ENCODE results near the gene CACNA1D. TPM values are rescaled to one million over a fixed set of nuclear protein-coding genes. Genes with fewer than 3 reads are reported as not detected.

CACNA1D gene
- total RNA-seq, 1 donor from 2014 or later: 1.5 TPM

- no peak for DNase-seq (ENCODE audit: low read depth)
These were observed 83.1 kb downstream of the CACNA1D start for GRCh38 chr3:53577506-53577905.

- no peak for DNase-seq (ENCODE audit: low read depth)
These were observed 85.2 kb downstream of the CACNA1D start for GRCh38 chr3:53579636-53580035.

GRCh38 chr3:53581671-53582070 lies 87.3 kb downstream of the CACNA1D start:
- DNase-seq (ENCODE audit: low read depth): peak; percentile 33

GRCh38 chr3:53583161-53583690 lies 88.8 kb downstream of the CACNA1D start:
- DNase-seq (ENCODE audit: low read depth): no peak

GRCh38 chr3:53585049-53585448 lies 90.6 kb downstream of the CACNA1D start:
- DNase-seq (ENCODE audit: low read depth): no peak

GRCh38 chr3:53585627-53586026 lies 91.2 kb downstream of the CACNA1D start:
- DNase-seq (ENCODE audit: low read depth): no peak

- peak; percentile 42 for DNase-seq (ENCODE audit: low read depth)
These were observed 93.7 kb downstream of the CACNA1D start for GRCh38 chr3:53588122-53588521.

- no peak for DNase-seq (ENCODE audit: low read depth)
These were observed 94.8 kb downstream of the CACNA1D start for GRCh38 chr3:53589201-53589600.

GRCh38 chr3:53589806-53590205 lies 95.4 kb downstream of the CACNA1D start:
- no peak for DNase-seq (ENCODE audit: low read depth)

- no peak for DNase-seq (ENCODE audit: low read depth)
These were observed 96.2 kb downstream of the CACNA1D start for GRCh38 chr3:53590606-53591005.

- no peak for DNase-seq (ENCODE audit: low read depth)
These were observed 97.2 kb downstream of the CACNA1D start for GRCh38 chr3:53591646-53592045.

GRCh38 chr3:53592862-53593261 lies 98.5 kb downstream of the CACNA1D start:
- DNase-seq (ENCODE audit: low read depth): no peak

GRCh38 chr3:53593611-53594010 lies 99.2 kb downstream of the CACNA1D start:
- DNase-seq (ENCODE audit: low read depth): no peak

- DNase-seq (ENCODE audit: low read depth): no peak
These were observed 99.9 kb downstream of the CACNA1D start for GRCh38 chr3:53594276-53594675.

- no peak for DNase-seq (ENCODE audit: low read depth)
These were observed 101.2 kb downstream of the CACNA1D start for GRCh38 chr3:53595660-53596059.

- no peak for DNase-seq (ENCODE audit: low read depth)
These were observed 102.9 kb downstream of the CACNA1D start for GRCh38 chr3:53597136-53597915.

- peak; percentile 55 for DNase-seq (ENCODE audit: low read depth)
These were observed 105.4 kb downstream of the CACNA1D start for GRCh38 chr3:53599771-53600170.

GRCh38 chr3:53602866-53603265 lies 108.5 kb downstream of the CACNA1D start:
- DNase-seq (ENCODE audit: low read depth): no peak

GRCh38 chr3:53604232-53604631 lies 109.8 kb downstream of the CACNA1D start:
- DNase-seq (ENCODE audit: low read depth): no peak

- no peak for DNase-seq (ENCODE audit: low read depth)
These were observed 112.4 kb downstream of the CACNA1D start for GRCh38 chr3:53606793-53607192.

GRCh38 chr3:53612508-53612907 lies 118.1 kb downstream of the CACNA1D start:
- DNase-seq (ENCODE audit: low read depth): no peak

- no peak for DNase-seq (ENCODE audit: low read depth)
These were observed 118.7 kb downstream of the CACNA1D start for GRCh38 chr3:53613125-53613524.

- DNase-seq (ENCODE audit: low read depth): no peak
These were observed 119.9 kb downstream of the CACNA1D start for GRCh38 chr3:53614307-53614706.

GRCh38 chr3:53616321-53616720 lies 121.9 kb downstream of the CACNA1D start:
- DNase-seq (ENCODE audit: low read depth): no peak

All from renal cortical epithelial cell (primary cell).